Caco-2 (cell line): Measurements from ENCODE around the gene MAPK14. TPM values are rescaled to one million over a fixed set of nuclear protein-coding genes. Genes with fewer than 3 reads are reported as not detected.

Experiments used
- BruUV-seq: library from RNA; stranded (reverse); fragments of 400-500 nt; replicated peaks from 2 replicates; lab custom pipeline; 2021; lab: Mats Ljungman, UMichigan
- CTCF ChIA-PET: fragments of 300-600 bp; sonication (Branson Sonifier 250); formaldehyde crosslinking; loops from one replicate; lab custom pipeline; 2022; ENCODE audit warnings: antibody characterized with exemption; lab: Charles Lee
- POLR2A ChIA-PET: fragments of 300-600 bp; sonication (Branson Sonifier 250); formaldehyde crosslinking; loops from one replicate; lab custom pipeline; 2022; ENCODE audit warnings: antibody characterized with exemption; lab: Charles Lee
- DNase-seq, 2 experiments: peaks; one replicate each; pipeline versions ENCODE4 v3.0.0 to v3.0.0-alpha.2; 2020 to 2022
- H3K27me3 ChIP-seq: replicated peaks from 2 replicates; pipeline ENCODE4 v1.6.0; 2011; ENCODE audit warnings: low read length; ENCODE audit not compliant: control insufficient read depth, insufficient read depth
- H3K36me3 ChIP-seq: 2 replicates; pipeline ENCODE4 v1.5.1; 2011; ENCODE audit warnings: low read length; ENCODE audit not compliant: control insufficient read depth, insufficient read depth
- H3K4me1 ChIP-seq: fragments of 250-450 bp; sonication (Bioruptor Pico); 2 replicates; pipeline ENCODE4 v1.5.1; 2020; ENCODE audit warnings: mild to moderate bottlenecking
- H3K4me3 ChIP-seq: 2 replicates; pipeline ENCODE4 v1.5.1; 2011; ENCODE audit warnings: low read depth, mild to moderate bottlenecking, control low read depth, low read length
- H3K9me3 ChIP-seq: fragments of 250-450 bp; sonication (Bioruptor Pico); 2 replicates; pipeline ENCODE4 v1.5.1; 2020; ENCODE audit warnings: mild to moderate bottlenecking, moderate library complexity
- H3K27ac Mint-ChIP-seq: one replicate; pipeline ENCODE4 v1.8.0; 2022; ENCODE audit warnings: mixed read lengths; ENCODE audit not compliant: unreplicated experiment
- H3K27me3 Mint-ChIP-seq: one replicate; pipeline ENCODE4 v1.8.0; 2022; ENCODE audit warnings: mixed read lengths; ENCODE audit not compliant: insufficient read depth, unreplicated experiment
- H3K36me3 Mint-ChIP-seq: one replicate; pipeline ENCODE4 v1.8.0; 2022; ENCODE audit warnings: mild to moderate bottlenecking, mixed read lengths; ENCODE audit not compliant: insufficient read depth, unreplicated experiment
- H3K4me1 Mint-ChIP-seq: one replicate; pipeline ENCODE4 v1.8.0; 2022; ENCODE audit warnings: low read depth, mixed read lengths; ENCODE audit not compliant: unreplicated experiment
- H3K4me3 Mint-ChIP-seq: one replicate; pipeline ENCODE4 v1.8.0; 2022; ENCODE audit warnings: mild to moderate bottlenecking, moderate library complexity, mixed read lengths; ENCODE audit not compliant: unreplicated experiment
- H3K9me3 Mint-ChIP-seq: one replicate; pipeline ENCODE4 v1.8.0; 2022; ENCODE audit warnings: mixed read lengths; ENCODE audit not compliant: unreplicated experiment
- intact Hi-C: fragments of 100-400 bp; cut with micrococcal nuclease; formaldehyde crosslinking; loops from one replicate; pipeline ENCODE4 v1.10.0; 2022; ENCODE audit not compliant: unreplicated experiment
- total RNA-seq: library from RNA; stranded (reverse); gene quantifications from 2 replicates; pipeline ENCODE4 v1.2.3, GENCODE V29; 2022
- TF ChIP-seq, protein P1 (sequence below), 2 experiments: fragments of 200-600 bp in 1 of 2; IDR thresholded peaks; 1 replicate in 1 of 2; 2 replicates in 1 of 2; pipeline versions ENCODE4 v1.5.1 to v1.8.0; 2011 to 2022; ENCODE audit warnings: antibody characterized with exemption in 1 of 2, control low read depth in 1 of 2, inconsistent platforms in 1 of 2, low read depth in 1 of 2, low read length in 1 of 2, mild to moderate bottlenecking in 1 of 2, moderate library complexity in 1 of 2; ENCODE audit not compliant: insufficient read depth in 1 of 2, severe bottlenecking in 1 of 2, unreplicated experiment in 1 of 2

MAPK14 gene
- total RNA-seq, 1 experiment from 2014 or later: 72.0 TPM

DNA sequence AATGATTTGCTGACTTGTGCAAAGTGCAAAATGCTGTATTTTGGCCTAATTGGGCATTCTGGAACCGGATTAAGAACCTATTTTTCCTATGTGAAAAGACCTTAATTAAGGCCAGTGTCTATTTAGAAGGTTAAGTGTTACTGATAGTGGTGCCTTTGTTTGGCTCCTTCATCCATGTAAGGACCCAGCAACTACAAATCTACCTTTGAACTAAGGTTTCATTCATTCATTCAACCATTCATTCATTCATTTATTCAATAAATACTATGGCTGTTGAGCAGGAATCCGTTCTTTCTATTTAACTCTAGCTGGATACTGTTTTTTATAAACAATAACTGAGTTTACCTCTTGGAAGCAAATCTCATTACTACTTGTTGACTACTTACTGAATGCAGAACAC is 33.6 kb downstream of the MAPK14 start:
- no peaks in the 10 kb centered on the region for H3K27me3 Mint-ChIP-seq
- H3K36me3 Mint-ChIP-seq: peaks cover 21% of the 10 kb centered on the region
- no peaks in the 10 kb centered on the region for H3K9me3 Mint-ChIP-seq
- no TSS peak for BruUV-seq
- intact Hi-C loops: no loop called here
- H3K27ac Mint-ChIP-seq: no peak overlapping the region
- peaks cover 17% of the 10 kb centered on the region for H3K4me1 Mint-ChIP-seq
- POLR2A ChIA-PET: no interaction called here
- Histone ChIP-seq H3K4me1 (peaks cover 37% of the 10 kb centered on the region), H3K9me3 (no peaks in the 10 kb centered on the region), H3K36me3 (no peaks in the 10 kb centered on the region; the same call in 1 of the 2 replicates), H3K4me3 (no peak overlapping the region), H3K27me3 (no peaks in the 10 kb centered on the region)
- CTCF ChIA-PET: no interaction called here
- DNase-seq: no peak
- H3K4me3 Mint-ChIP-seq: no peak overlapping the region
- TF ChIP-seq, protein P1, sequence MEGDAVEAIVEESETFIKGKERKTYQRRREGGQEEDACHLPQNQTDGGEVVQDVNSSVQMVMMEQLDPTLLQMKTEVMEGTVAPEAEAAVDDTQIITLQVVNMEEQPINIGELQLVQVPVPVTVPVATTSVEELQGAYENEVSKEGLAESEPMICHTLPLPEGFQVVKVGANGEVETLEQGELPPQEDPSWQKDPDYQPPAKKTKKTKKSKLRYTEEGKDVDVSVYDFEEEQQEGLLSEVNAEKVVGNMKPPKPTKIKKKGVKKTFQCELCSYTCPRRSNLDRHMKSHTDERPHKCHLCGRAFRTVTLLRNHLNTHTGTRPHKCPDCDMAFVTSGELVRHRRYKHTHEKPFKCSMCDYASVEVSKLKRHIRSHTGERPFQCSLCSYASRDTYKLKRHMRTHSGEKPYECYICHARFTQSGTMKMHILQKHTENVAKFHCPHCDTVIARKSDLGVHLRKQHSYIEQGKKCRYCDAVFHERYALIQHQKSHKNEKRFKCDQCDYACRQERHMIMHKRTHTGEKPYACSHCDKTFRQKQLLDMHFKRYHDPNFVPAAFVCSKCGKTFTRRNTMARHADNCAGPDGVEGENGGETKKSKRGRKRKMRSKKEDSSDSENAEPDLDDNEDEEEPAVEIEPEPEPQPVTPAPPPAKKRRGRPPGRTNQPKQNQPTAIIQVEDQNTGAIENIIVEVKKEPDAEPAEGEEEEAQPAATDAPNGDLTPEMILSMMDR (IDR thresholded peaks at IDR 0.05; ENCODE audit: insufficient read depth in 1 of 2, low read depth in 1 of 2, low read length in 1 of 2, severe bottlenecking in 1 of 2, unreplicated experiment in 1 of 2): no peak

DNA sequence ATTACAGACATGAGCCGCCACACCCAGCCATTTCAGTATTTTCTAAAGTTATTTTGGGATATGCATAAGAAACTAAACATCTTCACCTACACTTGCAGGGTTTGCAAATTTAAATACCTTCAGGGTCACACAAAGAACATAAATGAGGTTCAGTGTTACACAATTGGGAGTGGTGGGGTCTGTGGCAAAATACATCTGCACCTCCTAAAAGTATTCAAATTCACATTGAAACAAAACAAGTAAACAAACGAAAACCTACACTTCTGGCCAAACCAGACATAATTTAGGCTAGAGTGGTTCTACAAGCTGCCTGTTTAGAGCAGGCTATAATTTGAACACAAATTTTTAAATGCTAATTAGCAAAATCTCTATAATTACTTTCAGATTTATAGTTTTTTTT is 34.6 kb downstream of the MAPK14 start:
- CTCF ChIA-PET: no interaction called here
- no peak overlapping the region for H3K27ac Mint-ChIP-seq

DNA sequence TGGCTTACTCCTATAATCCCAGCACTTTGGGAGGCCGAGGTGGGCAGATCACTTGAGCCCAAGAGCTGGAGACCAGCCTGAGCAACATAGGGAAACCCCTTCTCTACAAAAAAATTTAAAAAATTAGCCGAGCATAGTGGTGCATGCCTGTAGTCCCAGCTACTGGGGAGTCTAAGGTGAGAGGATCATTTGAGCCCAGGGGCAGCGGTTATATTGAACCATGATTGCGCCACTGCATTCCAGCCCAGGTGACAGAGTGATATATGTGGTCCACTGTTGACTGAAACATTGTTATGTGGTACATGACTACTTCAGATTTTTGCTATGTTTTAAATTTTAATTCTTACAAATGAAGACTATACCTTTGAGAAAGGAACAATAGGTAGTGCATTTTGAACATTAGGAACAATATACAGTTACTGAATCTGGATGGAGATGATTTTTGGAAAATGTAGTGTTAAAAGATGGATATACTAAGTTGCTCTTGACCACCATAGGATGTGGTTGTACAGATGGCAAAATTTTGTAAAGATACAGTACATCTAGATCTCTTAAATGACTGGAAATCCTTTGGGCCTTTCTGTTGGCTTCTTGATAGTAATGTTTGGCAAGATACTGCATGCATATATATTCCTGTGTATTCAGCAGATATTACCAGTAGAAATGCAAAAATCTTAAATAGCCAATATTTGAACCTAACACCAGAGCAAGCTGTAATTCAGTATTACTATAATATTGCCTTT is 35.9 kb downstream of the MAPK14 start:
- POLR2A ChIA-PET: no interaction called here
- H3K9me3 Mint-ChIP-seq: no peaks in the 10 kb centered on the region

More for the DNA sequence above, 34.6 kb downstream of the MAPK14 start:
- Mint-ChIP-seq H3K36me3 (peaks cover 22% of the 10 kb centered on the region), H3K9me3 (no peaks in the 10 kb centered on the region), H3K27me3 (no peaks in the 10 kb centered on the region), H3K4me3 (no peak overlapping the region), H3K4me1 (peaks cover 25% of the 10 kb centered on the region)
- Histone ChIP-seq H3K27me3 (no peaks in the 10 kb centered on the region), H3K9me3 (no peaks in the 10 kb centered on the region), H3K4me1 (peaks cover 47% of the 10 kb centered on the region), H3K36me3 (no peaks in the 10 kb centered on the region; the same call in 1 of the 2 replicates), H3K4me3 (no peak overlapping the region)
- POLR2A ChIA-PET: no interaction called here
- BruUV-seq: no TSS peak
- intact Hi-C loops: no loop called here
- DNase-seq: no peak
- TF ChIP-seq, protein P1 (IDR thresholded peaks at IDR 0.05; ENCODE audit: insufficient read depth in 1 of 2, low read depth in 1 of 2, low read length in 1 of 2, severe bottlenecking in 1 of 2, unreplicated experiment in 1 of 2): no peak

More for the DNA sequence above, 35.9 kb downstream of the MAPK14 start:
- Histone ChIP-seq H3K9me3 (no peaks in the 10 kb centered on the region), H3K4me1 (peaks cover 57% of the 10 kb centered on the region), H3K36me3 (no peaks in the 10 kb centered on the region; the same call in 1 of the 2 replicates), H3K27me3 (no peaks in the 10 kb centered on the region), H3K4me3 (no peak overlapping the region)
- Mint-ChIP-seq H3K4me3 (no peak overlapping the region), H3K36me3 (peaks cover 27% of the 10 kb centered on the region), H3K27ac (no peak overlapping the region), H3K27me3 (no peaks in the 10 kb centered on the region), H3K4me1 (peaks cover 36% of the 10 kb centered on the region)
- peak; percentile 56 to 68 for DNase-seq
- TF ChIP-seq, protein P1 (IDR thresholded peaks at IDR 0.05; ENCODE audit: insufficient read depth in 1 of 2, low read depth in 1 of 2, low read length in 1 of 2, severe bottlenecking in 1 of 2, unreplicated experiment in 1 of 2): no peak
- intact Hi-C loops: loop anchor here (2.0 kb wide), 1 partner anchor 37 kb away; the partner anchor contains the start of gene MAPK14
- CTCF ChIA-PET: no interaction called here
- BruUV-seq: no TSS peak
